Lower leg skin (tissue), 3 donors: ENCODE results near the gene DHPS.

Source experiments
- CTCF ChIP-seq, 3 donors: fragments of 450-650 bp; IDR thresholded peaks; one replicate each; pipeline ENCODE4 v1.5.1; 2016; ENCODE audit warnings: antibody characterized with exemption in 3 of 3, mild to moderate bottlenecking in 3 of 3, moderate library complexity in 2 of 3
- POLR2A ChIP-seq, 2 donors: fragments of 450-650 bp; IDR thresholded peaks; one replicate each; pipeline ENCODE4 v1.6.1; 2016 to 2017; ENCODE audit warnings: antibody characterized with exemption in 2 of 2, mild to moderate bottlenecking in 1 of 2, moderate library complexity in 1 of 2

- TF ChIP-seq CTCF (IDR thresholded peaks at IDR 0.05) (no peak), POLR2A (IDR thresholded peaks at IDR 0.05) (no peak)
These were observed 46.2 kb upstream of the DHPS start for GRCh38 chr19:12727745-12728433.
